ENCODE results near the gene SPRED2.

The SPRED2 gene

DNA sequence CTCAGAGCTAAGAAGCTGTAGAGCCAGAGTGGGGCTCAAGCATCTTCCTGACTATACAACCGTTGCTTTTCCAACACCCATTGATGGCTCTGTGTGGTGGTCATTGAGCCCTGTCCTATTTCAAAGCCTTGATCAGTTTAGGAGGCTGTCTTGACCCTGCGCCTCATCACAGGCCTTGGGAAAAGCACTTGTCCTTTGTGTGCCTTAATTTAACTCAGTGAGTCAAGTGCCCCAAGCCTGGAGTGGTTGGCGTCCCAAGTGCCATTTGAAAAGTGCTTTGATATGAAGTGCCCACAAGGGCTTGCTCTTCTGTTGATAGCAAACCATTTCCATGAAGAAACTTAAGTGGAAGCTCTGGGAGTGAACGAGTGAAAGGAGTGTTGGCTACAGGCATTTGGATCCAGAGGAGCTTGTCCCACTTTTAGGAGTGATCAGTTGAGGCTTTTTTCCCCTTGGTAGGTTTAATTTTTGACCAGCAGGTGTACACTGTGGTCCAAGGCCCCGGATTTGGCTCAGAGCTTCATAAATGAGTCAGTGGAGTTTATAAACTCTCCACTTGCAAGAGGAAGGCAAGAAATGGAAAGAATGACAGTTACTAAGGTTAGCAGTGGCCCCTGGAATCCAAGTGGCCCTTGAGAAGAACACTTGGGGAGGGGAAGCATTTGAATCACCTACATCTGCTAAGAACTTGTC lies 154.5 kb downstream of the SPRED2 start:
- no peak for DNase-seq (ENCODE audit: low spot score)

DNA sequence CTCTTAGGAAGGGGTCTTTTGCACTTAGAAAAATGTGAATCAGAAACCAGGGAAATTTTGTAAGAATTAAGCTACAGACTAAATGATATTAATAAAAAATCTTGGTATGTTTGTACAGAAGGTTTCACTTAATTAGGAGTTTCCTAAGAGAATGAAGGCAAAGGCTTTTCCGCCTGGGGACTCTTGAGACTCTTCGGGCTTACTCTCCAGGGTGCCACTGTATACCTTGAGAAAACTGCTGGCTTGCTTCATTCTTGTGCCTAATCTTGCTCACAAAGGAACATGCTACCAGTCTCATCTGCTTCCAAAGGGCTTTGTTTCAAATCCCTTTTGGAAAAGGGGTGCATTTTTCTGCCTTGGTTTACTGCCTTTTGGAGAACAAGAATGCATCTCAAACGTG lies 155.3 kb downstream of the SPRED2 start:
- DNase-seq (ENCODE audit: low spot score): no peak

DNA sequence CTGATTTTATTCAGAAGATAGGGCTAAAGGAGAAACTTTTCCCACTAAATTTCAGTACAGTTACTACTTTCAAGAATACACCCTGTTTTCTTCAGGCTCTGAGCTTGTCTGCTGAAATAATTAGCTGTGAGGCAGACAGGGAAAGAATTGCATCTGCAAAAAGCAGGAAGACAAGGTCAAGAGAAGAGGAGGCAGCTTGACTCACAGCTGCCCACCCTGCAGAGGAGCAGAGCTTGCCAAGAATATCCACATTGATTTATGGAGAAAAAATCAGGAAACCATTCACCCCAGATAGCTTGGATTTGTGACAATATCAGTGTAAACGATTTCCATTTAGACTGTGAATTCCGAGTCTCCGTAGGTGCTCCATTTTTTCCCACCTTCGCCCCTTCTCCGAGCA lies 155.8 kb downstream of the SPRED2 start:
- DNase-seq (ENCODE audit: low spot score): no peak

DNA sequence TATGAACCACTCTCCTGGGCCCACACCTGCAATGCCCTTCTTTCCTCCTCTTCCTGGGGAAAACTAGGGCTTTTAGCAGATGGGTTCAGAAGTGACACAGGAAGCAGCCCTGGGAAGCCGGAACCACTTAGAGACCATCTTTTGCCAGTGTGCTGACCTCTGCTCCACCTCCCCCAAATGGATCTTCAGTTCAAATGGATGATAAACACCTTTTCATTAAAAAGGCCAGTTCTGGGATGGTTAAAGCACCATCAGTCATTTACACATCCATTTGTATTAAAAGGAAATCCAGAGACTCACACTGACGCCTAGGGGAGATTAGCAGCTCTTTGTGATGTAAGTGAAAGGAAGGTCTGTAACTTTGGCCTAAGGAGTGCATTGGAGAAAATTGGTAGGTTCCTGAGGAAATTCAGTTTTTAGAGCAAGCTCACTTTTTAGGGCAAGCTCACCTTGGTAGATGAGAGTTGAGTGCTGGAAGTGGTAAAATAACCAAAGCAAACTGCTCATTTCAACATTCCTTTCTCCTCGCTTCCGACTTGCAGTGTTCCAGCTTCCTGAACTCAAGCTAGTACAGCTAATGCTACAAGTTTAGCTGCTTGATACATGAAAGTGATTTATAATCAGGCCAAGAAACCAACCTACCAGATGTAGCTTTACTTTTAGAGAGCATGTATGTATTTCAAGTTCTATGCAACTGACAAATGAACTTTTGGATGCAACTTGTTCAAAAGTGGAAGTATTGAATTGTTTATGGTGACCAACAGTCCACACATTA lies 157.1 kb downstream of the SPRED2 start:
- DNase-seq (ENCODE audit: low spot score): no peak

DNA sequence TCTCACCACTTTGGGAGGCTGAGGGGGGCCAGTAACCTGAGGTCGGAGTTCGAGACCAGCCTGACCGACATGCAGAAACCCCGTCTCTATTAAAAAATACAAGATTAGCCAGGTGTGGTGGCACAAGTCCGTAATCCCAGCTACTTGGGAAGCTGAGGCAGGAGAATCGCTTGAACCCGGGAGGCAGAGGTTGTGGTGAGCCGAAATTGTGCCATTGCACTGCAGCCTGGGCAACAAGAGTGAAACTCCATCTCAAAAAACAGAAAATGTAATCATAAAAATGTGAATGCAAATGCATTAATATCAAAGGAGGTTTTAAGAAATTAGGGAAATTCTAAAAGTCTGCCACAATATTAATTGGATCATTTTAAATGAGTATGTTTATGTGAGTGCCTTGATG lies 159.1 kb downstream of the SPRED2 start:
- DNase-seq (ENCODE audit: low spot score): no peak

DNA sequence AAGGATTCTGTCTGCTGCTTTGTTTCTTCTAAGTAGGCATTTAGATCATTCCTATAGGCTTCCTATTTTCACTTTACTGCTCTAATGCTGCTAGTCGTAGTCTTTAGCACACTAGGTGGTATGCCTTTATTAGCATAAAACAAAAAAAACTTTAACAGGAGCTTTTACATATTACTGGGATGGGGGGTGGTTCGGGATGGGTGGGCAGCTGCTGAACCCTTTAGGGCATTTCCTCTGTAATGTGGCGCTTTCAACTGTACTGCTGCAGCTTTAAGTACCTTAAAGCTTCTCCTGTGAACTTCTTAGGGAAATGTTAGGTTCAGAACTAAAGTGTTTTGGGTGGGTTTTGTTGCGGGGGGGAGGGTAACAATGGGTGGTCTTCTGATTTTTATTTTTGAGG lies 163.4 kb downstream of the SPRED2 start:
- DNase-seq (ENCODE audit: low spot score): no peak

DNA sequence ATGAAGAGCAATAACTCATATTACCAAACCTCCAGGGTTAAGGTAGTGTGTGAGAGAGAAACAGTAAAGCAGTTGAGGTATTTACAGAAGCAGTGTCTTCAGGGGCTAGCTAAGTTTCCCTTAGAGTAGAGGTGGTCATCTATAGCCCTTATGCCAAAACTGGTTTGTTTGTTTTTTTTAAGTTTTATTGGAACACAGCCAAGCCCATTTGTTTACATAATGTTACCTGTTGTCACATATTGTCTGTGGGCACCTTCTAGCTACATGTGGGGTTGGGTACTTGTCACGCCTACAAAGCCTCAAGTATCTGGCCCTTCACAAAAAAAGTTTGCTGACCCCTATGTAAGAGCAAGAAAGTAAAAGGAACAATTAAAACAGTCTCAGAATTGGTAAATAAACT lies 165.4 kb downstream of the SPRED2 start:
- no peak for DNase-seq (ENCODE audit: low spot score)

DNA sequence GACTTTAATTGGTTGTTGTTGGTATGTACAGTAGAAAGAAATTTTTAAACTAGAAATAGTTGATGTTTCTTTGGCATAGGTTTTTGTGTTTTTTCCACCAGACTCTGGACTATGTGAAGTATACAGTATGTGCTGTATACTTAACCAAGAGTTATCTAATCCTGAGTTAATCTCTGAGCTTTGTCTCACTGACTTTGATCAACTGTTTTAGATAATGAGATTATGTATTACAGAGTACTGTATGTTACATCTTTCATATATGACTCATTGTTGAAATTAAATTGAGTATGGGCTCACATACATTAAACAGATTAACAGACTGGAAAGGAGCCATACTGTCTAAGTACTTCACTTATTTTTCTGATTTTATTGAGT lies 166.7 kb downstream of the SPRED2 start:
- no peak for DNase-seq (ENCODE audit: low spot score)

DNA sequence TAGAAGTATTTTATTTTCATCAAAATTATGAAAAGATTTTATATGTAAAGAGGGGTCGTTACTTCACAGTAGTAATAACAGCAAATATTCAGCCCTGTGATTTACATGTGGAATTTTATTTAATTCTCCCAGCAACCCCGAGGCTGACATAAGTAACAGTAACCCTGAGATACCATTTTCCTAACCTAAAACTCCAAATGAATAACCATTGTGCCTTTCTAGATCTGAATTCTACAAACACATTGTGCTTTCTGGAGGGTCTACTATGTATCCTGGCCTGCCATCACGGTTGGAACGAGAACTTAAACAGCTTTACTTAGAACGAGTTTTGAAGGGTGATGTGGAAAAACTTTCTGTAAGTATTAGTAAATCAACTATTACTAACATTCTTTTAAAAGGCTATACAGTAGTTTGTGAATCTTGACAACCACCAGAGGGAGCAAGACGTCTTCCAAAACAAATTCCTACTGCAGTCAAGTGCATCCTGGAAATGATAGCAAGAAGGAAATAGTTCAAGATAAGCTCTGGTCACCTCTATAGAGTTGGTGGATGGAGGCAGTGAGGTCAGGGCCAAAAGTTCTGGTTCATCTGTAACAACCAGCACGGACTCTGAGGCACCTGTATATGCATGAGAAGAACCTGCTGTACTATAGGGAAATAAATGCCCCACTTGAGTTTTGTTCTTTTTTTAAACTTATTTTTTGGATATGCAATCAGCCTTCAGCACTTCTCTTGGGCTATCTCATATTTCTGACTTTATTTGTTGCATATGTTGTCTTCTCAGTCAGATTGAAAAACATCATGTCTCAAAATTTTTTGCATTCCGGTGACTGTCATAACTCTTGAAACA lies 167.4 kb downstream of the SPRED2 start:
- peak; percentile 24 for DNase-seq (ENCODE audit: low spot score)

DNA sequence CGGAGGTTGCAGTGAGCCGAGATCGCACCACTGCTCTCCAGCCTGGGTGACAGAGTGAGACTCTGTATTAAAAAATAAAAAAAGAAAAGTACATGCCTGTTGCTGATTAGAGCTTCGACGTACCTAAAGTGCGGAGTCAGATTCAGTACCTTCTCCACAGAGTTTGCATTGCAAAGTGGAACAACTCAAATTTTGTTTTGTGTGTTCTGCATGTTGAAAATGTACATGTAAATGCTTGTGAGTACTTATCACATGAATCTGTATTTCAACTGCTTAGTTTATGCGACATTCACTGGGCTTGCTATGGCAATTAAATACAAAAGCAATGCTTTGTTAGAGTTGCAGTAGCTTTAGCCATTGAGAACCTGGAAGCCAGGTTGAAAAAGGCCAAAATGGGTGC lies 168.4 kb downstream of the SPRED2 start:
- no peak for DNase-seq (ENCODE audit: low spot score)

DNA sequence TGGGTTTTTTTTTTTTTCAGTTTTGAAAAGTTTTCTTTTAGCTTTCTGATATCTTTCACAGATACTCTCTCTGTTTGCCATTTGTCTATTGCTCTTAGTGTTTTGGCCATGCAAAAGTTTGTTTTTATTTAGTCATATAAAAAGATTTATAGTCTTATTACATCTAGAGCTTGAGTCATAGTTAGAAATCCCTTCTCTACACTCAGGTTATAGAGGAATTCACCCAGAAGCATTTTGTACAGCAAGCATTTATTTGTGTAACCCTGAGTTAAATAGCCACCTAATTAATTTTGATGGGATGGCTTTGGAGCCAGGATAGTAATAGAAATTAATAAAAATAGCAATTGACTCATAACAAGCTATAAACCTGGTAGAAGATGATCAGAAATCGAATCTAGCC lies 169.1 kb downstream of the SPRED2 start:
- no peak for DNase-seq (ENCODE audit: low spot score)

DNA sequence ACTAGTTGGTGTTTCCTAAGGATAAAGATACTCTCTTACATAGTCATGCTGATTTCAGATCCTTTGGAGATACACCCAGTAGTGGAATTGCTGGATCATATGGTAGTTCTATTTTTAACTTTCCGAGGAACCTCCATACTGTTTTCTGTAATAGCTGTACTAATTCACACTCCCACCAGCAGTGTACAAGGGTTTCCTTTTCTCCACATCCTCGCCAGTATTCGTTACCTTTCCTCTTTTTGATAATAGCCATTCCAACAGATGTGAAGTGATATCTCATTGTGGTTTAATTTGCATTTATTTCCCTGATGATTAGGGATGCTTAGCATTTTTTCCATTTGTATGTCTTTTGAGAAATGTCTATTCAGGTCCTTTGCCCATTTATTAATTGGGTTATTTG lies 170.7 kb downstream of the SPRED2 start:
- DNase-seq (ENCODE audit: low spot score): no peak

Data from germinal center (tissue), 1 donor.